ENCODE results near the gene USH1G.

DNA sequence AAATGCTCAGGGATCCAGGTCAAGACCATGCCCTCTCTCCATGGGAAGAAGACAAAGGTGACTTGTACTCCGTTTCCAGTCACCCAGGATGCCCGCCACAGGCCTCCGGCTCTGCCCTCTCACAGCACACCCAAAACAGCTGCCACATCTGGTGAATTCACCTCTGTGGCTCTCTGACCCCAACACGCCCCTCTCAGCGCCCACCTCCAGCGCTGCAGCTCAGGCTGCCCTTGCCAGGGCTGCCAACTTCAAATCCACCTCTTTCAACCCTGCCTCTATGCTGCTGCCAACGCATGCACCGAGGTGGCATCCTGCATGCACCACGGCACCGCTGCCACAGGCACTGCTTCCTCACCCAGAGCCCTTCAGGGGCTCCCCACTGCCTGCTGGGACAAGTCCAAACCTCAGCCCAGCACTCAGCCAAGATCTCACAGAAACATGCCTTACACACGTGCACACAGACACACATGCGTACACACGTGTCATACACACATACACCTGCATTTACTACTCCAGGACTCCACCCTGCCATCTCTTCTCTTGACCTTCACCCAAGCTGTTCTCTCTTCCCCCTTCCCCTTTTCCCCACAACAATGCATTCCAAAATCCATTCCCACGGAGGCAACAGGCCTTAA lies 42.0 kb upstream of the USH1G start:
- TF ChIP-seq, protein P1, sequence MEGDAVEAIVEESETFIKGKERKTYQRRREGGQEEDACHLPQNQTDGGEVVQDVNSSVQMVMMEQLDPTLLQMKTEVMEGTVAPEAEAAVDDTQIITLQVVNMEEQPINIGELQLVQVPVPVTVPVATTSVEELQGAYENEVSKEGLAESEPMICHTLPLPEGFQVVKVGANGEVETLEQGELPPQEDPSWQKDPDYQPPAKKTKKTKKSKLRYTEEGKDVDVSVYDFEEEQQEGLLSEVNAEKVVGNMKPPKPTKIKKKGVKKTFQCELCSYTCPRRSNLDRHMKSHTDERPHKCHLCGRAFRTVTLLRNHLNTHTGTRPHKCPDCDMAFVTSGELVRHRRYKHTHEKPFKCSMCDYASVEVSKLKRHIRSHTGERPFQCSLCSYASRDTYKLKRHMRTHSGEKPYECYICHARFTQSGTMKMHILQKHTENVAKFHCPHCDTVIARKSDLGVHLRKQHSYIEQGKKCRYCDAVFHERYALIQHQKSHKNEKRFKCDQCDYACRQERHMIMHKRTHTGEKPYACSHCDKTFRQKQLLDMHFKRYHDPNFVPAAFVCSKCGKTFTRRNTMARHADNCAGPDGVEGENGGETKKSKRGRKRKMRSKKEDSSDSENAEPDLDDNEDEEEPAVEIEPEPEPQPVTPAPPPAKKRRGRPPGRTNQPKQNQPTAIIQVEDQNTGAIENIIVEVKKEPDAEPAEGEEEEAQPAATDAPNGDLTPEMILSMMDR (IDR thresholded peaks at IDR 0.05), result no peak
- TF ChIP-seq POLR2A (IDR thresholded peaks at IDR 0.05), result no peak
- TF ChIP-seq POLR2AphosphoS5 (IDR thresholded peaks at IDR 0.05), result no peak
